ENCODE measurements around the gene MAP4K2. TPM values are rescaled to one million over a fixed set of nuclear protein-coding genes. Genes with fewer than 3 reads are reported as not detected.

Gene MAP4K2
- total and polyA plus RNA-seq, 2 experiments from 2014 or later = 9.9 to 42.6 TPM

DNA sequence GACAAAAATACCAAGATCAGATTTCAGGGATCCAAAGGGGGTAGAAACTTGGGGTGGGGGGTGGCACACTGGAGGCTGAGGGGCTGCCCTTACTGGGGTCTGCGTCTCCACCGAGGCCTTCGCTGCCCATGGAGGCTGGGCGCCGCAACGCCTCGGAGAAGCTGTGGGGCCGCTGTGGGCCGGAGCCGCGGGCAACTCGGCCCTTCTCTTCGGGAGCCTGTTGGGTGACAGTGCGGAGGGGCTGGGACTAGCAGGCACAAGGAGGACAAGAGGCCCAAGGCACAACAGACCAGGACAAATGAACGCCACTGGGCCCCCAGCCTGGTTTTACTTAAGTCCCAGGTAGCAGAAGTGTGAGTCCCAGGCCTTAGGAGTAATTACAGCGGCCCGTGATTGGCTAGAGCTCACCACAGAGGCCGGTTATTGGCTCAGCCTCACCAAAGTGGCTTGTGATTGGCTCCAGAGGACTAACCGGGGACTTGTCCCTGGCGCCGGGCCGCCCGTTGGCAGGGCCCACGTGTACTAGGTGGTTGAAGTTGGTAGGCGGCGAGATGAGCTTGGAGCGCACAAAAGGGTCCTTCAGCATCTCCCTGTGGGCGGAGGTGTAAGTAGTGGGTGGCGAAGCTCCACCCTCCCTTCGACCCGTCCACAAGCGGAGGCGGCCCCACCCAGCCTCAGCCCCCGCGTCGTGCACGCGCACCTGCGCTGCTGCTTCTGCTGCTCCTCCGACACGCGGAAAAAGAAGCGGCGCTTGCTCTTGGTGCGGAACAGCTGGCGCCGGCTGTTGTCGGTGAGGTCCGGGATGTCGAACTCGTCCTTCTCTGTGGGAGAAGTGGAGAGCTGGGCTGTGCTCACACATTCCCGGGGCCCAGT lies 23.8 kb upstream of the MAP4K2 start:
- Mint-ChIP-seq H3K4me3 (no peak overlapping the region), H3K9me3 (no peaks in the 10 kb centered on the region), H3K36me3 (ENCODE audit: low read depth) (peaks cover 8% of the 10 kb centered on the region; the same call in 2 of the 3 replicates), H3K4me1 (no peaks in the 10 kb centered on the region), H3K27me3 (ENCODE audit: insufficient read depth, low read depth, poor library complexity) (peaks cover 5% of the 10 kb centered on the region), H3K27ac (no peak overlapping the region)
- Histone ChIP-seq H3K27ac (ENCODE audit: low read depth) (no peak overlapping the region), H4K20me1 (replicated peaks; ENCODE audit: insufficient read depth) (no peaks in the 10 kb centered on the region), H3F3A (replicated peaks; ENCODE audit: low read depth) (no peaks in the 10 kb centered on the region), H3K4me1 (ENCODE audit: insufficient read depth) (no peaks in the 10 kb centered on the region), H3K4me2 (no peak overlapping the region), H3K27me3 (ENCODE audit: insufficient read depth) (no peaks in the 10 kb centered on the region), H3K79me2 (replicated peaks; ENCODE audit: insufficient read depth) (no peaks in the 10 kb centered on the region), H2AFZ (no peak overlapping the region), H3K36me3 (ENCODE audit: insufficient read depth) (no peaks in the 10 kb centered on the region), H3K9me2 (ENCODE audit: insufficient read depth) (no peaks in the 10 kb centered on the region), H3K4me3 (no peak overlapping the region)
- DNase-seq (ENCODE audit: low spot score) (peak; percentile 72), ATAC-seq (peak; percentile 92)
- TF ChIP-seq, protein P1, sequence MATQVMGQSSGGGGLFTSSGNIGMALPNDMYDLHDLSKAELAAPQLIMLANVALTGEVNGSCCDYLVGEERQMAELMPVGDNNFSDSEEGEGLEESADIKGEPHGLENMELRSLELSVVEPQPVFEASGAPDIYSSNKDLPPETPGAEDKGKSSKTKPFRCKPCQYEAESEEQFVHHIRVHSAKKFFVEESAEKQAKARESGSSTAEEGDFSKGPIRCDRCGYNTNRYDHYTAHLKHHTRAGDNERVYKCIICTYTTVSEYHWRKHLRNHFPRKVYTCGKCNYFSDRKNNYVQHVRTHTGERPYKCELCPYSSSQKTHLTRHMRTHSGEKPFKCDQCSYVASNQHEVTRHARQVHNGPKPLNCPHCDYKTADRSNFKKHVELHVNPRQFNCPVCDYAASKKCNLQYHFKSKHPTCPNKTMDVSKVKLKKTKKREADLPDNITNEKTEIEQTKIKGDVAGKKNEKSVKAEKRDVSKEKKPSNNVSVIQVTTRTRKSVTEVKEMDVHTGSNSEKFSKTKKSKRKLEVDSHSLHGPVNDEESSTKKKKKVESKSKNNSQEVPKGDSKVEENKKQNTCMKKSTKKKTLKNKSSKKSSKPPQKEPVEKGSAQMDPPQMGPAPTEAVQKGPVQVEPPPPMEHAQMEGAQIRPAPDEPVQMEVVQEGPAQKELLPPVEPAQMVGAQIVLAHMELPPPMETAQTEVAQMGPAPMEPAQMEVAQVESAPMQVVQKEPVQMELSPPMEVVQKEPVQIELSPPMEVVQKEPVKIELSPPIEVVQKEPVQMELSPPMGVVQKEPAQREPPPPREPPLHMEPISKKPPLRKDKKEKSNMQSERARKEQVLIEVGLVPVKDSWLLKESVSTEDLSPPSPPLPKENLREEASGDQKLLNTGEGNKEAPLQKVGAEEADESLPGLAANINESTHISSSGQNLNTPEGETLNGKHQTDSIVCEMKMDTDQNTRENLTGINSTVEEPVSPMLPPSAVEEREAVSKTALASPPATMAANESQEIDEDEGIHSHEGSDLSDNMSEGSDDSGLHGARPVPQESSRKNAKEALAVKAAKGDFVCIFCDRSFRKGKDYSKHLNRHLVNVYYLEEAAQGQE (IDR thresholded peaks at IDR 0.05; ENCODE audit: unreplicated experiment) = no peak
- TF ChIP-seq, protein P2, sequence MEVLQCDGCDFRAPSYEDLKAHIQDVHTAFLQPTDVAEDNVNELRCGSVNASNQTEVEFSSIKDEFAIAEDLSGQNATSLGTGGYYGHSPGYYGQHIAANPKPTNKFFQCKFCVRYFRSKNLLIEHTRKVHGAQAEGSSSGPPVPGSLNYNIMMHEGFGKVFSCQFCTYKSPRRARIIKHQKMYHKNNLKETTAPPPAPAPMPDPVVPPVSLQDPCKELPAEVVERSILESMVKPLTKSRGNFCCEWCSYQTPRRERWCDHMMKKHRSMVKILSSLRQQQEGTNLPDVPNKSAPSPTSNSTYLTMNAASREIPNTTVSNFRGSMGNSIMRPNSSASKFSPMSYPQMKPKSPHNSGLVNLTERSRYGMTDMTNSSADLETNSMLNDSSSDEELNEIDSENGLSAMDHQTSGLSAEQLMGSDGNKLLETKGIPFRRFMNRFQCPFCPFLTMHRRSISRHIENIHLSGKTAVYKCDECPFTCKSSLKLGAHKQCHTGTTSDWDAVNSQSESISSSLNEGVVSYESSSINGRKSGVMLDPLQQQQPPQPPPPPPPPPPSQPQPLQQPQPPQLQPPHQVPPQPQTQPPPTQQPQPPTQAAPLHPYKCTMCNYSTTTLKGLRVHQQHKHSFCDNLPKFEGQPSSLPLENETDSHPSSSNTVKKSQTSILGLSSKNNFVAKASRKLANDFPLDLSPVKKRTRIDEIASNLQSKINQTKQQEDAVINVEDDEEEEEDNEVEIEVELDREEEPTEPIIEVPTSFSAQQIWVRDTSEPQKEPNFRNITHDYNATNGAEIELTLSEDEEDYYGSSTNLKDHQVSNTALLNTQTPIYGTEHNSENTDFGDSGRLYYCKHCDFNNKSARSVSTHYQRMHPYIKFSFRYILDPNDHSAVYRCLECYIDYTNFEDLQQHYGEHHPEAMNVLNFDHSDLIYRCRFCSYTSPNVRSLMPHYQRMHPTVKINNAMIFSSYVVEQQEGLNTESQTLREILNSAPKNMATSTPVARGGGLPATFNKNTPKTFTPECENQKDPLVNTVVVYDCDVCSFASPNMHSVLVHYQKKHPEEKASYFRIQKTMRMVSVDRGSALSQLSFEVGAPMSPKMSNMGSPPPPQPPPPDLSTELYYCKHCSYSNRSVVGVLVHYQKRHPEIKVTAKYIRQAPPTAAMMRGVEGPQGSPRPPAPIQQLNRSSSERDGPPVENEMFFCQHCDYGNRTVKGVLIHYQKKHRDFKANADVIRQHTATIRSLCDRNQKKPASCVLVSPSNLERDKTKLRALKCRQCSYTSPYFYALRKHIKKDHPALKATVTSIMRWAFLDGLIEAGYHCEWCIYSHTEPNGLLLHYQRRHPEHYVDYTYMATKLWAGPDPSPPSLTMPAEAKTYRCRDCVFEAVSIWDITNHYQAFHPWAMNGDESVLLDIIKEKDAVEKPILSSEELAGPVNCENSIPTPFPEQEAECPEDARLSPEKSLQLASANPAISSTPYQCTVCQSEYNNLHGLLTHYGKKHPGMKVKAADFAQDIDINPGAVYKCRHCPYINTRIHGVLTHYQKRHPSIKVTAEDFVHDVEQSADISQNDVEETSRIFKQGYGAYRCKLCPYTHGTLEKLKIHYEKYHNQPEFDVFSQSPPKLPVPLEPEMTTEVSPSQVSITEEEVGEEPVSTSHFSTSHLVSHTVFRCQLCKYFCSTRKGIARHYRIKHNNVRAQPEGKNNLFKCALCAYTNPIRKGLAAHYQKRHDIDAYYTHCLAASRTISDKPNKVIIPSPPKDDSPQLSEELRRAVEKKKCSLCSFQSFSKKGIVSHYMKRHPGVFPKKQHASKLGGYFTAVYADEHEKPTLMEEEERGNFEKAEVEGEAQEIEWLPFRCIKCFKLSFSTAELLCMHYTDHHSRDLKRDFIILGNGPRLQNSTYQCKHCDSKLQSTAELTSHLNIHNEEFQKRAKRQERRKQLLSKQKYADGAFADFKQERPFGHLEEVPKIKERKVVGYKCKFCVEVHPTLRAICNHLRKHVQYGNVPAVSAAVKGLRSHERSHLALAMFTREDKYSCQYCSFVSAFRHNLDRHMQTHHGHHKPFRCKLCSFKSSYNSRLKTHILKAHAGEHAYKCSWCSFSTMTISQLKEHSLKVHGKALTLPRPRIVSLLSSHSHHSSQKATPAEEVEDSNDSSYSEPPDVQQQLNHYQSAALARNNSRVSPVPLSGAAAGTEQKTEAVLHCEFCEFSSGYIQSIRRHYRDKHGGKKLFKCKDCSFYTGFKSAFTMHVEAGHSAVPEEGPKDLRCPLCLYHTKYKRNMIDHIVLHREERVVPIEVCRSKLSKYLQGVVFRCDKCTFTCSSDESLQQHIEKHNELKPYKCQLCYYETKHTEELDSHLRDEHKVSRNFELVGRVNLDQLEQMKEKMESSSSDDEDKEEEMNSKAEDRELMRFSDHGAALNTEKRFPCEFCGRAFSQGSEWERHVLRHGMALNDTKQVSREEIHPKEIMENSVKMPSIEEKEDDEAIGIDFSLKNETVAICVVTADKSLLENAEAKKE (CRISPR knock-in tag; IDR thresholded peaks at IDR 0.05) = no peak
- no peak for TF ChIP-seq EZH2phosphoT487 (IDR thresholded peaks at IDR 0.05; ENCODE audit: unreplicated experiment)
- TF ChIP-seq, protein P3, sequence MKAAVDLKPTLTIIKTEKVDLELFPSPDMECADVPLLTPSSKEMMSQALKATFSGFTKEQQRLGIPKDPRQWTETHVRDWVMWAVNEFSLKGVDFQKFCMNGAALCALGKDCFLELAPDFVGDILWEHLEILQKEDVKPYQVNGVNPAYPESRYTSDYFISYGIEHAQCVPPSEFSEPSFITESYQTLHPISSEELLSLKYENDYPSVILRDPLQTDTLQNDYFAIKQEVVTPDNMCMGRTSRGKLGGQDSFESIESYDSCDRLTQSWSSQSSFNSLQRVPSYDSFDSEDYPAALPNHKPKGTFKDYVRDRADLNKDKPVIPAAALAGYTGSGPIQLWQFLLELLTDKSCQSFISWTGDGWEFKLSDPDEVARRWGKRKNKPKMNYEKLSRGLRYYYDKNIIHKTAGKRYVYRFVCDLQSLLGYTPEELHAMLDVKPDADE (IDR thresholded peaks at IDR 0.05) = no peak
- TF ChIP-seq ZNF331 (CRISPR knock-in tag; IDR thresholded peaks at IDR 0.05; ENCODE audit: low read depth) = no peak
- no peak for TF ChIP-seq POLR2AphosphoS5 (IDR thresholded peaks at IDR 0.05; ENCODE audit: low read depth)
- no peak for TF ChIP-seq CREB1 (CRISPR knock-in tag; IDR thresholded peaks at IDR 0.05; ENCODE audit: low read depth)
